HCT116 (cell line): Measurements from ENCODE around the gene COPS9.

Experiments
- EZH2 ChIP-seq: fragments of 200-600 bp; sonication (generic); IDR thresholded peaks from 2 replicates; pipeline ENCODE4 v1.6.1; 2017; ENCODE audit warnings: antibody characterized with exemption, mixed run types
- EZH2phosphoT487 ChIP-seq: fragments of 200-600 bp; IDR thresholded peaks from 2 replicates; pipeline ENCODE4 v1.6.1; 2018; ENCODE audit warnings: antibody characterized with exemption, borderline replicate concordance
- JUND ChIP-seq: IDR thresholded peaks from 2 replicates; pipeline ENCODE4 v1.6.1; 2012
- POLR2A ChIP-seq: IDR thresholded peaks from 2 replicates; pipeline ENCODE4 v1.7.0; 2011; ENCODE audit warnings: borderline replicate concordance; ENCODE audit not compliant: insufficient read depth, insufficient read length; ENCODE audit errors: extremely low read depth
- POLR2AphosphoS5 ChIP-seq: IDR thresholded peaks from 2 replicates; pipeline ENCODE4 v1.6.1; 2011; ENCODE audit warnings: mild to moderate bottlenecking, low read depth, low read length, moderate library complexity
- RAD21 ChIP-seq: IDR thresholded peaks from 2 replicates; pipeline ENCODE4 v1.6.1; 2012; ENCODE audit warnings: low read depth, mild to moderate bottlenecking
- SIN3A ChIP-seq: IDR thresholded peaks from 2 replicates; pipeline ENCODE4 v1.6.1; 2012; ENCODE audit warnings: low read depth
- TCF7L2 ChIP-seq: IDR thresholded peaks from 2 replicates; pipeline ENCODE4 v1.7.0; 2011; ENCODE audit warnings: borderline replicate concordance, inconsistent platforms; ENCODE audit not compliant: insufficient read depth, insufficient read length; ENCODE audit errors: extremely low read depth
- ZFX ChIP-seq: fragments of 450-650 bp; IDR thresholded peaks from 2 replicates; pipeline ENCODE4 v1.6.1; 2017
- ZNF274 ChIP-seq: fragments of 200-500 bp; sonication (Bioruptor generic); IDR thresholded peaks from 2 replicates; pipeline ENCODE4 v1.6.1; 2014; ENCODE audit warnings: mild to moderate bottlenecking, low read depth, low read length, inconsistent platforms
- TF ChIP-seq, protein P1 (sequence below), 3 experiments: fragments of 200-600 bp in 1 of 3; sonication (generic) in 1 of 3; IDR thresholded peaks in 2 of 3; conservative IDR thresholded peaks in 1 of 3; 2 replicates each; pipeline ENCODE4 v1.5.1; 2012 to 2017; ENCODE audit warnings: low read depth in 2 of 3, low read length in 2 of 3, antibody characterized with exemption in 1 of 3, borderline replicate concordance in 1 of 3, control low read depth in 1 of 3, mild to moderate bottlenecking in 1 of 3, mixed read lengths in 1 of 3, mixed run types in 1 of 3, moderate library complexity in 1 of 3; ENCODE audit not compliant: insufficient read depth in 1 of 3
- TF ChIP-seq, protein P2 (sequence below): IDR thresholded peaks from 2 replicates; pipeline ENCODE4 v1.6.1; 2012; ENCODE audit warnings: low read depth
- TF ChIP-seq, protein P3 (sequence below): IDR thresholded peaks from 2 replicates; pipeline ENCODE4 v1.6.1; 2012
- TF ChIP-seq, protein P4 (sequence below): IDR thresholded peaks from 2 replicates; pipeline ENCODE4 v1.6.1; 2012

DNA sequence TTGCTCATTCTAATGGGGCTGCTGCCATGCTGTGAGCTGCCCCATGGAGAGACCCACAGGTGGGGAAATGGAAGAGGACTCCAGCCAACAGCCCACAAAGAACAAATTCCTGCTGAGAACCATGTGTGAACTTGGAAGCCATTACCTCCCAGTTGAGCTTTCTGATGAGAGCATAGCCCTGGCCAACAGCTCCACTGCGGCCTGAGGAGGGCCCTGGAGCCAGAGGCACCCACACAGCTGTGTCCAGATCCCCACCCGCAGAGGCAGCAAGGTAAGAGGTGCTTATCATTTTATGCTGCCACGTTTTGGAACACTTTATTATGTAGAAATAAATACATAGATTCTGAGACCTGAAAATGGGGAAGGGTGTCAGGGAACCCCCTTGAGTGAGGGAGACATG lies 48.6 kb upstream of the COPS9 start:
- TF ChIP-seq, protein P1, sequence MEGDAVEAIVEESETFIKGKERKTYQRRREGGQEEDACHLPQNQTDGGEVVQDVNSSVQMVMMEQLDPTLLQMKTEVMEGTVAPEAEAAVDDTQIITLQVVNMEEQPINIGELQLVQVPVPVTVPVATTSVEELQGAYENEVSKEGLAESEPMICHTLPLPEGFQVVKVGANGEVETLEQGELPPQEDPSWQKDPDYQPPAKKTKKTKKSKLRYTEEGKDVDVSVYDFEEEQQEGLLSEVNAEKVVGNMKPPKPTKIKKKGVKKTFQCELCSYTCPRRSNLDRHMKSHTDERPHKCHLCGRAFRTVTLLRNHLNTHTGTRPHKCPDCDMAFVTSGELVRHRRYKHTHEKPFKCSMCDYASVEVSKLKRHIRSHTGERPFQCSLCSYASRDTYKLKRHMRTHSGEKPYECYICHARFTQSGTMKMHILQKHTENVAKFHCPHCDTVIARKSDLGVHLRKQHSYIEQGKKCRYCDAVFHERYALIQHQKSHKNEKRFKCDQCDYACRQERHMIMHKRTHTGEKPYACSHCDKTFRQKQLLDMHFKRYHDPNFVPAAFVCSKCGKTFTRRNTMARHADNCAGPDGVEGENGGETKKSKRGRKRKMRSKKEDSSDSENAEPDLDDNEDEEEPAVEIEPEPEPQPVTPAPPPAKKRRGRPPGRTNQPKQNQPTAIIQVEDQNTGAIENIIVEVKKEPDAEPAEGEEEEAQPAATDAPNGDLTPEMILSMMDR (IDR thresholded peaks at IDR 0.05 in 2 of 3, conservative IDR thresholded peaks at IDR 0.05 in 1 of 3; ENCODE audit: borderline replicate concordance in 1 of 3, insufficient read depth in 1 of 3, low read depth in 2 of 3, low read length in 2 of 3): no peak
- TF ChIP-seq POLR2A (no peak), JUND (no peak), EZH2phosphoT487 (no peak), EZH2 (no peak), TCF7L2 (no peak), POLR2AphosphoS5 (no peak), ZFX (no peak), RAD21 (no peak), ZNF274 (no peak), SIN3A (no peak)
- TF ChIP-seq, protein P2, sequence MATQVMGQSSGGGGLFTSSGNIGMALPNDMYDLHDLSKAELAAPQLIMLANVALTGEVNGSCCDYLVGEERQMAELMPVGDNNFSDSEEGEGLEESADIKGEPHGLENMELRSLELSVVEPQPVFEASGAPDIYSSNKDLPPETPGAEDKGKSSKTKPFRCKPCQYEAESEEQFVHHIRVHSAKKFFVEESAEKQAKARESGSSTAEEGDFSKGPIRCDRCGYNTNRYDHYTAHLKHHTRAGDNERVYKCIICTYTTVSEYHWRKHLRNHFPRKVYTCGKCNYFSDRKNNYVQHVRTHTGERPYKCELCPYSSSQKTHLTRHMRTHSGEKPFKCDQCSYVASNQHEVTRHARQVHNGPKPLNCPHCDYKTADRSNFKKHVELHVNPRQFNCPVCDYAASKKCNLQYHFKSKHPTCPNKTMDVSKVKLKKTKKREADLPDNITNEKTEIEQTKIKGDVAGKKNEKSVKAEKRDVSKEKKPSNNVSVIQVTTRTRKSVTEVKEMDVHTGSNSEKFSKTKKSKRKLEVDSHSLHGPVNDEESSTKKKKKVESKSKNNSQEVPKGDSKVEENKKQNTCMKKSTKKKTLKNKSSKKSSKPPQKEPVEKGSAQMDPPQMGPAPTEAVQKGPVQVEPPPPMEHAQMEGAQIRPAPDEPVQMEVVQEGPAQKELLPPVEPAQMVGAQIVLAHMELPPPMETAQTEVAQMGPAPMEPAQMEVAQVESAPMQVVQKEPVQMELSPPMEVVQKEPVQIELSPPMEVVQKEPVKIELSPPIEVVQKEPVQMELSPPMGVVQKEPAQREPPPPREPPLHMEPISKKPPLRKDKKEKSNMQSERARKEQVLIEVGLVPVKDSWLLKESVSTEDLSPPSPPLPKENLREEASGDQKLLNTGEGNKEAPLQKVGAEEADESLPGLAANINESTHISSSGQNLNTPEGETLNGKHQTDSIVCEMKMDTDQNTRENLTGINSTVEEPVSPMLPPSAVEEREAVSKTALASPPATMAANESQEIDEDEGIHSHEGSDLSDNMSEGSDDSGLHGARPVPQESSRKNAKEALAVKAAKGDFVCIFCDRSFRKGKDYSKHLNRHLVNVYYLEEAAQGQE: no peak
- TF ChIP-seq, protein P3, sequence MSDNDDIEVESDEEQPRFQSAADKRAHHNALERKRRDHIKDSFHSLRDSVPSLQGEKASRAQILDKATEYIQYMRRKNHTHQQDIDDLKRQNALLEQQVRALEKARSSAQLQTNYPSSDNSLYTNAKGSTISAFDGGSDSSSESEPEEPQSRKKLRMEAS: no peak
- TF ChIP-seq, protein P4, sequence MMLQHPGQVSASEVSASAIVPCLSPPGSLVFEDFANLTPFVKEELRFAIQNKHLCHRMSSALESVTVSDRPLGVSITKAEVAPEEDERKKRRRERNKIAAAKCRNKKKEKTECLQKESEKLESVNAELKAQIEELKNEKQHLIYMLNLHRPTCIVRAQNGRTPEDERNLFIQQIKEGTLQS: no peak
